Measurements from ENCODE around the gene RPS8. TPM values are rescaled to one million over a fixed set of nuclear protein-coding genes. Genes with fewer than 3 reads are reported as not detected.

Gene RPS8
- total RNA-seq, 1 experiment from 2014 or later: 2,296 TPM

GRCh38 chr1:44802306-44803061 is 27.1 kb downstream of the RPS8 start:
- peak overlapping the region; percentile 93 for H3K4me2 ChIP-seq (ENCODE audit: low read length)
- H3K79me2 ChIP-seq (ENCODE audit: insufficient read depth, low read length): peaks cover 51% of the 10 kb centered on the region
- intact Hi-C loops (cut with micrococcal nuclease): no loop called here
- TF ChIP-seq SP1 (IDR thresholded peaks at IDR 0.05; ENCODE audit: low read depth): no peak
- no peak for TF ChIP-seq SRF (IDR thresholded peaks at IDR 0.05; ENCODE audit: low read depth)
- no peak for TF ChIP-seq ELF1 (IDR thresholded peaks at IDR 0.05; ENCODE audit: borderline replicate concordance, low read depth)
- no peak for TF ChIP-seq CBX3 (IDR thresholded peaks at IDR 0.05; ENCODE audit: low read depth)
- no peak for TF ChIP-seq CTCF (IDR thresholded peaks at IDR 0.05 in 2 of 3, conservative IDR thresholded peaks at IDR 0.05 in 1 of 3; ENCODE audit: borderline replicate concordance in 1 of 3, insufficient read depth in 1 of 3, low read depth in 2 of 3, low read length in 2 of 3)
- RAD21 ChIA-PET (ENCODE audit: low non-redundant PET in 1 of 2, low total read pairs in 2 of 2, uncharacterized antibody in 2 of 2, unreplicated experiment in 2 of 2): no interaction called here
- ATAC-seq (no peak), DNase-seq (ENCODE audit: low read depth, low spot score) (no peak)
- no TSS peak for BruUV-seq (replicated peaks)
- H3K4me1 ChIP-seq (ENCODE audit: control insufficient read depth in 1 of 2, insufficient read depth in 2 of 2, low read length in 2 of 2): peaks cover 34 to 85% of the 10 kb centered on the region in 2 experiments
- no peaks in the 10 kb centered on the region for H4K20me1 ChIP-seq (ENCODE audit: insufficient read depth)
- H3K4me3 ChIP-seq (replicated peaks in 1 of 2; ENCODE audit: low read depth in 1 of 2, low read length in 2 of 2): peak overlapping the region in 1 of 2 experiments; percentile 12; a peak in 1 of 4 replicates
- H3K27me3 ChIP-seq (ENCODE audit: insufficient read depth, low read length): no peaks in the 10 kb centered on the region
- H2AFZ ChIP-seq (ENCODE audit: low read depth, low read length, poor library complexity, severe bottlenecking): no peak overlapping the region
- H3K36me3 ChIP-seq (ENCODE audit: control insufficient read depth in 1 of 2, insufficient read depth in 2 of 2, low read length in 2 of 2): peaks cover 3 to 46% of the 10 kb centered on the region in 2 experiments; a peak in 3 of 4 replicates
- peak overlapping the region; percentile 42; the same call in 1 of the 2 replicates for H3K27ac ChIP-seq (ENCODE audit: low read depth, low read length)
- CTCF ChIA-PET: no interaction called here
- no peaks in the 10 kb centered on the region for H3K9me3 ChIP-seq (ENCODE audit: control insufficient read depth in 1 of 2, insufficient read depth in 1 of 2, low read depth in 1 of 2, low read length in 2 of 2)
- H3K9ac ChIP-seq (ENCODE audit: low read length): peak overlapping the region; percentile 98
- POLR2A ChIA-PET: interaction anchor here (1.0 kb wide), 1 partner anchor 81 kb away, joined by 3 read pairs; no protein-coding TSS in a partner anchor
- no peaks in the 10 kb centered on the region for H3K9me2 ChIP-seq (ENCODE audit: insufficient read depth)

- peaks cover 37 to 90% of the 10 kb centered on the region in 2 experiments for H3K4me1 ChIP-seq (ENCODE audit: control insufficient read depth in 1 of 2, insufficient read depth in 2 of 2, low read length in 2 of 2)
- peaks cover 51% of the 10 kb centered on the region for H3K79me2 ChIP-seq (ENCODE audit: insufficient read depth, low read length)
- TF ChIP-seq POLR2A (IDR thresholded peaks at IDR 0.05; ENCODE audit: borderline replicate concordance, extremely low read depth, insufficient read depth, insufficient read length) (no peak), CTCF (IDR thresholded peaks at IDR 0.05 in 2 of 3, conservative IDR thresholded peaks at IDR 0.05 in 1 of 3; ENCODE audit: borderline replicate concordance in 1 of 3, insufficient read depth in 1 of 3, low read depth in 2 of 3, low read length in 2 of 3) (no peak), CBX3 (IDR thresholded peaks at IDR 0.05; ENCODE audit: low read depth) (no peak), ELF1 (IDR thresholded peaks at IDR 0.05; ENCODE audit: borderline replicate concordance, low read depth) (no peak), ZFX (IDR thresholded peaks at IDR 0.05) (no peak), EZH2 (IDR thresholded peaks at IDR 0.05) (no peak), REST (IDR thresholded peaks at IDR 0.05; ENCODE audit: low read depth) (no peak), POLR2AphosphoS5 (IDR thresholded peaks at IDR 0.05; ENCODE audit: low read depth, low read length) (no peak), RAD21 (IDR thresholded peaks at IDR 0.05; ENCODE audit: low read depth) (no peak), SP1 (IDR thresholded peaks at IDR 0.05; ENCODE audit: low read depth) (no peak)
Observed at GRCh38 chr1:44803062-44803311, 27.6 kb downstream of the RPS8 start.

More at GRCh38 chr1:44803062-44803311, 27.6 kb downstream of the RPS8 start:
- no TSS peak for BruUV-seq (replicated peaks)
- POLR2A ChIA-PET: no interaction called here
- H4K20me1 ChIP-seq (ENCODE audit: insufficient read depth): no peaks in the 10 kb centered on the region
- peak overlapping the region; percentile 25; the same call in 1 of the 2 replicates for H3K27ac ChIP-seq (ENCODE audit: low read depth, low read length)
- H3K4me2 ChIP-seq (ENCODE audit: low read length): peak overlapping the region; percentile 93
- CTCF ChIA-PET: no interaction called here
- intact Hi-C loops (cut with micrococcal nuclease): no loop called here
- no peak for DNase-seq (ENCODE audit: low read depth, low spot score)
- no peak overlapping the region for H3K4me3 ChIP-seq (replicated peaks in 1 of 2; ENCODE audit: low read depth in 1 of 2, low read length in 2 of 2)
- no peaks in the 10 kb centered on the region for H3K9me3 ChIP-seq (ENCODE audit: control insufficient read depth in 1 of 2, insufficient read depth in 1 of 2, low read depth in 1 of 2, low read length in 2 of 2)
- no peak overlapping the region for H2AFZ ChIP-seq (ENCODE audit: low read depth, low read length, poor library complexity, severe bottlenecking)
- H3K36me3 ChIP-seq (ENCODE audit: control insufficient read depth in 1 of 2, insufficient read depth in 2 of 2, low read length in 2 of 2): peaks cover 3 to 46% of the 10 kb centered on the region in 2 experiments; a peak in 3 of 4 replicates
- peak overlapping the region; percentile 98; the same call in 1 of the 2 replicates for H3K9ac ChIP-seq (ENCODE audit: low read length)
- no peaks in the 10 kb centered on the region for H3K9me2 ChIP-seq (ENCODE audit: insufficient read depth)
- H3K27me3 ChIP-seq (ENCODE audit: insufficient read depth, low read length): no peaks in the 10 kb centered on the region
- ATAC-seq: no peak
- RAD21 ChIA-PET (ENCODE audit: low non-redundant PET in 1 of 2, low total read pairs in 2 of 2, uncharacterized antibody in 2 of 2, unreplicated experiment in 2 of 2): no interaction called here

Data from HCT116 (cell line).